ENCODE results near the gene ANGEL2. TPM values are rescaled to one million over a fixed set of nuclear protein-coding genes. Genes with fewer than 3 reads are reported as not detected.

Gene ANGEL2
- total and polyA plus RNA-seq, 2 of the 4 experiments (the other 2 are of a cell fraction), result 13.4 to 44.1 TPM

DNA sequence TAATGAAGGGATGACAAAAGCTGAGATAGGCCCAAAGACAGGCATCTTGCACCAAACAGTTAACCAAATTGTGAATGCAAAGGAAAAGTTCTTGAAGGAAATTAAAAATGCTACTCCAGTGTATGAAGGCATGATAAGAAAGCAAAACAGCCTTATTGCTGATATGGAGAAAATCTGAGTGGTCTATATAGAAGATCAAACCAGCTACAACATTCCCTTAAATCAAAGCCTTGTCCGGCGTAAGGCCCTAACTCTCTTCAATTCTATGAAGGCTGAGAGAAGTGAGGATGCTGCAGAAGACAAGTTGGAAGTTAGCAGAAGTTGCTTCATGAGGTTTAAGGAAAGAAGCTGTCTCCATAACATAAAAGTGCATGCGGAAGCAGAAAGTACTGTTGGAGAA lies 4.3 kb upstream of the ANGEL2 start:
- Histone ChIP-seq H3K4me2 (ENCODE audit: low read depth, low read length) (no peak overlapping the region), H2BK120ac (ENCODE audit: low read depth, low read length) (no peak overlapping the region), H3K27ac (ENCODE audit: insufficient read depth, low read length) (no peak overlapping the region), H2AFZ (replicated peaks; ENCODE audit: low read length, poor library complexity) (no peak overlapping the region), H2BK15ac (ENCODE audit: low read depth, low read length) (no peak overlapping the region), H3K14ac (replicated peaks; ENCODE audit: low read depth, low read length) (no peak overlapping the region), H3K4me1 (ENCODE audit: control insufficient read depth, insufficient read depth, low read length) (no peaks in the 10 kb centered on the region), H4K91ac (ENCODE audit: insufficient read depth, low read depth, low read length) (no peak overlapping the region), H3K56ac (ENCODE audit: extremely low read depth, insufficient read depth, low read length) (no peak overlapping the region), H4K8ac (ENCODE audit: low read depth in 2 of 2, low read length in 2 of 2) (no peak overlapping the region), H3K36me3 (ENCODE audit: control insufficient read depth, insufficient read depth, low read length) (no peaks in the 10 kb centered on the region), H4K5ac (ENCODE audit: low read depth, low read length) (no peak overlapping the region), H2BK5ac (ENCODE audit: low read depth, low read length, poor library complexity, severe bottlenecking) (no peak overlapping the region), H3K27me3 (ENCODE audit: control insufficient read depth, insufficient read depth, low read length) (peaks cover 2% of the 10 kb centered on the region; the same call in 1 of the 2 replicates), H2BK20ac (ENCODE audit: low read depth, low read length) (no peak overlapping the region), H3K18ac (ENCODE audit: low read depth, low read length) (no peak overlapping the region), H3K4me3 (ENCODE audit: insufficient read depth, low read depth, low read length) (no peak overlapping the region), H2AK5ac (ENCODE audit: low read depth, low read length) (no peak overlapping the region), H3K9me1 (ENCODE audit: insufficient read depth, low read length) (no peaks in the 10 kb centered on the region), H3K9me3 (ENCODE audit: control insufficient read depth, insufficient read depth, low read length) (no peaks in the 10 kb centered on the region), H2AK9ac (replicated peaks; ENCODE audit: low read depth, low read length, poor library complexity) (no peak overlapping the region), H3K9ac (ENCODE audit: low read depth, low read length) (no peak overlapping the region), H4K20me1 (ENCODE audit: insufficient read depth, low read length) (no peaks in the 10 kb centered on the region), H3K4ac (ENCODE audit: low read depth, low read length) (no peak overlapping the region), H3K23ac (ENCODE audit: low read depth, low read length) (no peak overlapping the region), H3K79me1 (ENCODE audit: low read depth in 1 of 2, low read length in 2 of 2) (no peaks in the 10 kb centered on the region; a peak in 1 of 4 replicates)
- intact Hi-C loops (cut with micrococcal nuclease), result no loop called here
- CTCF ChIA-PET, result interaction anchor here (0.6 kb wide), 2 partner anchors 34 to 299 kb away, joined by 3 read pairs; no protein-coding TSS in a partner anchor
- ATAC-seq (ENCODE audit: low read depth) (no peak), DNase-seq (no peak)
- no peak for TF ChIP-seq BHLHE40 (IDR thresholded peaks at IDR 0.05; ENCODE audit: low read depth, low read length)
- no peak for TF ChIP-seq POLR2A (IDR thresholded peaks at IDR 0.05; ENCODE audit: low read depth, low read length)
- no peak for TF ChIP-seq CEBPB (IDR thresholded peaks at IDR 0.05; ENCODE audit: low read depth, low read length)
- TF ChIP-seq RFX5 (IDR thresholded peaks at IDR 0.05; ENCODE audit: low read depth, low read length), result no peak
- no peak for TF ChIP-seq FOS (IDR thresholded peaks at IDR 0.05; ENCODE audit: low read depth, low read length)
- TF ChIP-seq RAD21 (IDR thresholded peaks at IDR 0.05; ENCODE audit: low read length), result no peak
- dilution Hi-C loops (cut with HindIII; ENCODE audit: low sequenced_read_pairs, unreplicated experiment), result no loop called here
- 100% methylated on average over 1 of the region's 3 CpGs; no CpG with 5 or more reads in 1 of the 2 experiments for WGBS, 2 experiments (ENCODE audit: extremely low coverage in 2 of 2, insufficient read length in 1 of 2)
- no TSS peak for BruUV-seq (replicated peaks)
- in situ Hi-C loops (cut with MboI; ENCODE audit: low sequenced_read_pairs), result no loop called here
- POLR2A ChIA-PET (ENCODE audit: unreplicated experiment), result no interaction called here
